Naive thymus-derived CD4-positive, alpha-beta T cell (primary cell): ENCODE results near the gene ARID1A. TPM values are rescaled to one million over a fixed set of nuclear protein-coding genes. Genes with fewer than 3 reads are reported as not detected.

ENCODE experiments used
- ATAC-seq: fragments of 150-1000 bp; cut with Tn5 transposase; 2 replicates; pipeline ENCODE4 v1.10.0; 2021; ENCODE audit warnings: mild to moderate bottlenecking, moderate library complexity
- CTCF ChIA-PET: fragments of 350-600 bp; sonication (Branson Sonifier 250); formaldehyde crosslinking; loops from one replicate; lab custom pipeline; 2021; ENCODE audit warnings: antibody characterized with exemption; lab: Charles Lee
- POLR2A ChIA-PET: fragments of 350-600 bp; sonication (Branson Sonifier 250); formaldehyde crosslinking; loops from one replicate; lab custom pipeline; 2021; ENCODE audit warnings: antibody characterized with exemption, inconsistent platforms; lab: Charles Lee
- DNase-seq, 9 donors: peaks; one replicate each; pipeline versions ENCODE4 v3.0.0 to v3.0.0-alpha.2; 2020 to 2022; ENCODE audit warnings: mixed read lengths in 1 of 9
- H3K27ac ChIP-seq: one replicate; pipeline ENCODE4 v1.7.0; 2013; ENCODE audit warnings: mild to moderate bottlenecking, low read depth, low read length, moderate library complexity
- H3K27me3 ChIP-seq, 2 donors: one replicate each; pipeline ENCODE4 v1.7.0; 2013; ENCODE audit warnings: low read length in 2 of 2, mild to moderate bottlenecking in 2 of 2, moderate library complexity in 2 of 2; ENCODE audit not compliant: control insufficient read depth in 2 of 2, insufficient read depth in 2 of 2
- H3K36me3 ChIP-seq, 3 experiments: 1 replicate in 2 of 3; 2 replicates in 1 of 3; pipeline ENCODE4 v1.7.0; 2013; ENCODE audit warnings: low read length in 3 of 3, mild to moderate bottlenecking in 3 of 3, moderate library complexity in 1 of 3; ENCODE audit not compliant: insufficient read depth in 3 of 3, control insufficient read depth in 2 of 3
- H3K4me1 ChIP-seq, 2 donors: one replicate each; pipeline ENCODE4 v1.7.0; 2013; ENCODE audit warnings: low read length in 2 of 2, mild to moderate bottlenecking in 2 of 2, moderate library complexity in 1 of 2; ENCODE audit not compliant: control insufficient read depth in 2 of 2, insufficient read depth in 2 of 2
- H3K4me3 ChIP-seq: 2 replicates; pipeline ENCODE4 v1.7.0; 2013; ENCODE audit warnings: mild to moderate bottlenecking, low read length
- H3K9me3 ChIP-seq, 3 experiments: 1 replicate in 2 of 3; 2 replicates in 1 of 3; pipeline ENCODE4 v1.7.0; 2013; ENCODE audit warnings: low read length in 3 of 3; ENCODE audit not compliant: control insufficient read depth in 2 of 3
- H3K27ac Mint-ChIP-seq, 9 donors: one replicate each; pipeline ENCODE4 v1.8.0; 2020 to 2022; ENCODE audit warnings: mixed read lengths in 9 of 9, mild to moderate bottlenecking in 8 of 9, moderate library complexity in 5 of 9, inconsistent platforms in 2 of 9
- H3K27me3 Mint-ChIP-seq, 5 donors: one replicate each; pipeline ENCODE4 v1.8.0; 2021 to 2022; ENCODE audit warnings: mixed read lengths in 5 of 5, mild to moderate bottlenecking in 1 of 5
- H3K36me3 Mint-ChIP-seq, 5 donors: one replicate each; pipeline ENCODE4 v1.8.0; 2020 to 2022; ENCODE audit warnings: mixed read lengths in 5 of 5, mild to moderate bottlenecking in 3 of 5, inconsistent platforms in 1 of 5
- H3K4me1 Mint-ChIP-seq, 7 donors: one replicate each; pipeline ENCODE4 v1.8.0; 2020 to 2022; ENCODE audit warnings: mixed read lengths in 7 of 7, mild to moderate bottlenecking in 3 of 7, inconsistent platforms in 1 of 7
- H3K4me3 Mint-ChIP-seq, 10 donors: one replicate each; pipeline ENCODE4 v1.8.0; 2020 to 2022; ENCODE audit warnings: mild to moderate bottlenecking in 10 of 10, mixed read lengths in 10 of 10, moderate library complexity in 6 of 10, inconsistent platforms in 2 of 10
- H3K9me3 Mint-ChIP-seq, 11 donors: one replicate each; pipeline ENCODE4 v1.8.0; 2020 to 2022; ENCODE audit warnings: mixed read lengths in 11 of 11, mild to moderate bottlenecking in 4 of 11, inconsistent platforms in 1 of 11, moderate library complexity in 1 of 11
- intact Hi-C, 2 donors: fragments of 100-400 bp; cut with micrococcal nuclease; formaldehyde crosslinking; loops; one replicate each; pipeline ENCODE4 v1.15.1; 2023
- polyA plus RNA-seq, 2 donors: library from polyadenylated mRNA; unstranded; fragments of 300-500 nt; fragmentation: Illumina TruSeq; gene quantifications; one replicate each; pipeline ENCODE4 v1.2.3, GENCODE V29; 2021
- total RNA-seq, 6 experiments: library from RNA in 5 of 6; stranded (reverse) in 5 of 6; gene quantifications; 1 replicate in 5 of 6; 2 replicates in 1 of 6; pipeline ENCODE4 v1.2.3 and lab custom pipeline; 2021 to 2026

Gene ARID1A
- total and polyA plus RNA-seq, 7 experiments from 2014 or later = 22.3 to 148 (median 127) TPM

DNA sequence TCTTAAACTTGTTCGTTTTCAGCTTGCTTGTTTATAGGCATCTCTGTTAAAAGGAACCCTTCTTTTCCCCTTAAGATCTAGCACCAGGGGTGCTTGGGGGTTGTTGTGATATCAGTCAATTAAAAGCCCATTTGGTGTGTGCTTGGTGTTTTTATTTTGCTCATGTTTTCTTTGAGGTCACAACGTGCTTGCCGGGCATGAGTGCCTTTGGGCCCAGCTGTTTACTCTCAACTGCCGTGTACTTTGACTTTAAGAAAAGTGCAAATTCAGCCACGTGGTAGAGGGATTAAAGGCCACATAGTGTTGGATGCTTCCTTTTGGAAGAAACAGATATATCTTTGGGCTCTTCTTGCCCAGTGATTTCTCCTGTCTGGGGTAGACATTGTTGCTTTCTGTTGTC is 10.5 kb downstream of the ARID1A start:
- no peaks in the 10 kb centered on the region for H3K27me3 ChIP-seq
- ATAC-seq = no peak
- ChIA-PET POLR2A (interaction anchor here (0.7 to 3.4 kb wide), 7 partner anchors 9 to 93 kb away, joined by 3 to 21 read pairs (median 3); no protein-coding TSS in a partner anchor), CTCF (interaction anchor here (0.6 to 2.4 kb wide), 2 partner anchors 82 to 160 kb away, joined by 3 to 6 read pairs; no protein-coding TSS in a partner anchor)
- H3K36me3 ChIP-seq = peaks cover 0 to 10% (median 0%) of the 10 kb centered on the region in 3 experiments
- Mint-ChIP-seq H3K27me3 (no peaks in the 10 kb centered on the region), H3K27ac (peak overlapping the region; percentile 11 to 77 (median 60)), H3K9me3 (no peaks in the 10 kb centered on the region), H3K4me3 (peak overlapping the region in 9 of 10 donors; percentile 26 to 80 (median 74)), H3K4me1 (peaks cover 23 to 49% (median 33%) of the 10 kb centered on the region in 7 donors), H3K36me3 (peaks cover 0 to 31% (median 17%) of the 10 kb centered on the region in 5 donors)
- no peak overlapping the region for H3K4me3 ChIP-seq
- intact Hi-C loops = loop anchor here in 1 of 2 donors (1.0 kb wide), 1 partner anchor 8 kb away; no protein-coding TSS in a partner anchor
- no peaks in the 10 kb centered on the region for H3K9me3 ChIP-seq
- H3K4me1 ChIP-seq = peaks cover 54 to 56% of the 10 kb centered on the region in 2 donors
- DNase-seq = no peak
- H3K27ac ChIP-seq = peak overlapping the region; percentile 20

DNA sequence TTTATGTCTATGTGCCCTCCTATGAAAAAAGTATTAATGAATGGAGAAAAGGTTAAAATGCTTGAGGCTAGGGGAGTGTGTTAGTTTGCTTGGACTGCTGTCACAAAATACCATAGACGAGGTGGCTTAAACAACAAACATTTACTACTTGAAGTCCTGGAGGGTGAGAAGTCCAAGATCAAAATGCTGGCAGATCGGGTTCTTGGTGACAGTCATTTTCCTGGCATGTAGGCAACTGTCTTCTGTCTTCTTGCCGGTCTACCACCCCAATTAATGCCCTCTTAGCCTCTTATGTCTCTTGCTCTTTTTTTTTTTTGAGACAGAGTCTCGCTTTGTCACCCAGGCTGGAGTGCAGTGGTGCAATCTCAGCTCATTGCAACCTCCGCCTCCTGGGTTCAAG is 15.0 kb downstream of the ARID1A start:
- H3K27ac Mint-ChIP-seq = peak overlapping the region in 5 of 9 donors; percentile 6 to 75 (median 29)
- peaks cover 46 to 56% of the 10 kb centered on the region in 2 donors for H3K4me1 ChIP-seq
- ChIA-PET POLR2A (interaction anchor here (1.7 kb wide), 1 partner anchor 12 kb away, joined by 8 read pairs; no protein-coding TSS in a partner anchor), CTCF (no interaction called here)
- DNase-seq (no peak), ATAC-seq (no peak)
- H3K4me3 Mint-ChIP-seq = peak overlapping the region in 3 of 10 donors; percentile 11 to 34 (median 27)
- H3K9me3 Mint-ChIP-seq = no peaks in the 10 kb centered on the region
- H3K36me3 ChIP-seq = peaks cover 0 to 14% (median 0%) of the 10 kb centered on the region in 3 experiments
- peaks cover 0 to 33% (median 19%) of the 10 kb centered on the region in 5 donors for H3K36me3 Mint-ChIP-seq
- no peaks in the 10 kb centered on the region for H3K27me3 Mint-ChIP-seq
- intact Hi-C loops = loop anchor here in 1 of 2 donors (1.0 kb wide), 1 partner anchor 11 kb away; no protein-coding TSS in a partner anchor
- no peak overlapping the region for H3K4me3 ChIP-seq
- H3K27ac ChIP-seq = no peak overlapping the region
- H3K9me3 ChIP-seq = no peaks in the 10 kb centered on the region
- H3K4me1 Mint-ChIP-seq = peaks cover 51 to 81% (median 68%) of the 10 kb centered on the region in 7 donors
- no peaks in the 10 kb centered on the region for H3K27me3 ChIP-seq

DNA sequence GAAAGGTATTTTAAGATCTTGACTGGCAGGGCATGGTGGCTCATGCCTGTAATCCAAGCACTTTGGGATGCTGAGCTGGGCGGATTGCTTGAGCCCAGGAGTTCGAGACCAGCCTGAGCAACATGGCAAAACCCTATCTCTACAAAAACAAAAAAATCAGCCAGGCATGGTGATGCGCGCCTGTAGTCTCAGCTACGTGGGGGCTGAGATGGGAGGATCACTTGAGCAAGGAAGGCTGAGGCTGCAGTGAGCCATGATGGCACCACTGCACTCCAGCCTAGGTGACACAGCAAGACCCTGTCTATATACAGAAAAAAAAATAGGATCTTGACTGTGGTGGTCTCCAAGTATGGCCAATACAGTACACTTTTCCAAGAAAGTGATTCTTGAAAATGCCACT is 16.0 kb downstream of the ARID1A start:
- H3K27me3 ChIP-seq = no peaks in the 10 kb centered on the region
- H3K9me3 Mint-ChIP-seq = no peaks in the 10 kb centered on the region
- ChIA-PET CTCF (no interaction called here), POLR2A (interaction anchor here (1.4 kb wide), 1 partner anchor 10 kb away, joined by 3 read pairs; no protein-coding TSS in a partner anchor)
- ATAC-seq (no peak), DNase-seq (no peak)
- H3K36me3 Mint-ChIP-seq = peaks cover 0 to 24% (median 19%) of the 10 kb centered on the region in 5 donors
- intact Hi-C loops = loop anchor here in 1 of 2 donors (1.0 kb wide), 1 partner anchor 11 kb away; no protein-coding TSS in a partner anchor
- H3K27ac Mint-ChIP-seq = peak overlapping the region in 5 of 9 donors; percentile 29 to 85 (median 68)
- no peaks in the 10 kb centered on the region for H3K27me3 Mint-ChIP-seq
- H3K4me3 Mint-ChIP-seq = peak overlapping the region in 6 of 10 donors; percentile 3 to 70 (median 40)
- H3K4me1 ChIP-seq = peaks cover 44 to 54% of the 10 kb centered on the region in 2 donors
- H3K36me3 ChIP-seq = peaks cover 0 to 14% (median 0%) of the 10 kb centered on the region in 3 experiments
- H3K4me1 Mint-ChIP-seq = peaks cover 51 to 87% (median 77%) of the 10 kb centered on the region in 7 donors
- no peaks in the 10 kb centered on the region for H3K9me3 ChIP-seq
- H3K4me3 ChIP-seq = no peak overlapping the region
- H3K27ac ChIP-seq = no peak overlapping the region

DNA sequence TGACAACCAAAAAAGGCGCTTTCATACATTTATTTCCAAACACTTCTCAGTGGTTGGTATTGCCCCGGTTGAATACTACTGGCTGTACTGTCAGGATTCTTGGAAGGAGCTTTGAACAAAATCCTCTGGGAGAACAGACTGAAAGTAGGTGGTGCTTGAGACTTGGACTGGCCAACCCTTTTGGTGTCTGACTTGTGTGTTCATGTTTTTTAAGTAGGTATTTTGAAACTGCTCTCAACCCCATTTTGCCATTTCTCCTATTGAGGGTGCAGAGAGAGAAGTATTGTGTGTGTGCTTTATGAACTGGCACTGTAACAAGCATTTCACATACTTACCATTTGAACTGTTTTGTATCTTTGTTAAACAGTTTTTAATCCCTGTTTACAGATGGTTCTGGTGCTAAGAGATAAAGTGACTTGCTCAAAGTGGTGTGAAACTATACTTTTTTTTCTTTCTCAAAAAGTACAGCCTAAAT is 21.2 kb downstream of the ARID1A start:
- Mint-ChIP-seq H3K36me3 (peaks cover 0 to 17% (median 10%) of the 10 kb centered on the region in 5 donors), H3K4me1 (peaks cover 80 to 95% (median 89%) of the 10 kb centered on the region in 7 donors), H3K9me3 (no peaks in the 10 kb centered on the region), H3K27ac (peak overlapping the region in 7 of 9 donors; percentile 25 to 90 (median 77)), H3K4me3 (peak overlapping the region in 7 of 10 donors; percentile 15 to 70 (median 31)), H3K27me3 (no peaks in the 10 kb centered on the region)
- Histone ChIP-seq H3K4me1 (peaks cover 66 to 71% of the 10 kb centered on the region in 2 donors), H3K4me3 (no peak overlapping the region), H3K27ac (no peak overlapping the region), H3K9me3 (no peaks in the 10 kb centered on the region), H3K36me3 (peaks cover 0 to 6% (median 0%) of the 10 kb centered on the region in 3 experiments), H3K27me3 (no peaks in the 10 kb centered on the region)
- DNase-seq (no peak), ATAC-seq (no peak)
- intact Hi-C loops = no loop called here
- POLR2A ChIA-PET = interaction anchor here (0.5 to 2.8 kb wide), 4 partner anchors 14 to 154 kb away, joined by 3 to 12 read pairs (median 6); no protein-coding TSS in a partner anchor
- CTCF ChIA-PET = no interaction called here

DNA sequence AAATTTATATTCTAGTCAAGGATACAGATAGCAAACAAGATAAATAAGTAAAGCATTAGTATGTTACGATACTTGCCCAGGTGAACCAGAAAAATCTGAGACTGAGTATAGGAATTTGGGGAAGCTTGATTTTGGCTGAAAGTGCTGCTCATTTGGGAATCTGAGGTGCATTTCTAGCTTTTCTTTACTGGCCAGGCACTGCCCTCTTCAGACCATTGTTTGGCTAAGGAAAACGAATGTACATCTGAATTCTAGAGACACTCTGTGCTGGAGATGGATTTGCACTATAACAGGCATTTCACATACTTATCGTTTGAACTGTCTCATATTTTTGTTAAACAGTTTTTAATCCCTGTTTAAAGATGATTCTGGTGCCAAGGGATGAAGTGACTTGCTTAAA is 23.4 kb downstream of the ARID1A start:
- DNase-seq (no peak), ATAC-seq (no peak)
- Histone ChIP-seq H3K27me3 (no peaks in the 10 kb centered on the region), H3K36me3 (peaks cover 0 to 3% (median 0%) of the 10 kb centered on the region in 3 experiments), H3K4me3 (no peak overlapping the region), H3K9me3 (no peaks in the 10 kb centered on the region), H3K27ac (no peak overlapping the region), H3K4me1 (peaks cover 70% of the 10 kb centered on the region in 2 donors)
- H3K27me3 Mint-ChIP-seq = no peaks in the 10 kb centered on the region
- ChIA-PET POLR2A (interaction anchor here (0.6 to 1.1 kb wide), 2 partner anchors 20 to 1646 kb away, joined by 3 read pairs; no protein-coding TSS in a partner anchor), CTCF (interaction anchor here (0.7 to 1.3 kb wide), 2 partner anchors 41 to 117 kb away, joined by 3 read pairs; no protein-coding TSS in a partner anchor)
- H3K4me1 Mint-ChIP-seq = peaks cover 83 to 95% (median 91%) of the 10 kb centered on the region in 7 donors
- peak overlapping the region in 3 of 10 donors; percentile 1 to 20 (median 13) for H3K4me3 Mint-ChIP-seq
- intact Hi-C loops = no loop called here
- H3K36me3 Mint-ChIP-seq = peaks cover 0 to 15% (median 6%) of the 10 kb centered on the region in 5 donors
- H3K27ac Mint-ChIP-seq = peak overlapping the region in 8 of 9 donors; percentile 31 to 84 (median 68)
- peaks cover 0 to 1% (median 0%) of the 10 kb centered on the region in 11 donors for H3K9me3 Mint-ChIP-seq

DNA sequence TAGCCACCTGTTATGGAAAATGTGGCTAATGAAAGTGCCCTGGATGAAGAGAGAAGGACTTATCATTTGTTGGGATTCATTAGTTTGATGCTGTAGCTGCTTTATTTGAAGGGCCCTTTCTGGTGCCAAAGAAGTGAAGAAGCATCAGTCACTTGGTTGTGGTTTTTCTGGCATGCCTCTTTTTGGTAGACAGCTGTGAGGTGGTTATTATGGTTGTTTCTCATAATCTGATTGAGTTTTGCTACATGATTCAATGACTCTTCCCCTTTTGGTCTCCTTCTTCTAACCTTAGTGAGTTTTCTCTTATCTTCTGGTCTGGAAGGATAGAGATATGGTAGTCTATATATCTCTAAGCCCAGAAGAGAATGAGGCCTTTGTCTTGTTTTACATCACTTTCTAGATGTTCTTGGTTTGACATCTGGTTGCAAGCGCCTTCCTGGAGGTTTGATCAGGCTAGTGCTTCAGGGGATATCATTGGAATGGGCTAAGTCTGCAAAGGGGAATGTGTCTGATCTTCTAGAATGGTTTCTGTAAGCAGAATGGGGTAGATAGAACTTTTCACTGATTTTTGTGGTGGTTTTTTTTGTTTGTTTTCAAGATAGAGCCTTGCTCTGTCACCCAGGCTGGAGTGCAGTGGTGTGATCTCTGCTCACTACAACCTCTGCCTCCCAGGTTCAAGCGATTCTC is 26.0 kb downstream of the ARID1A start:
- intact Hi-C loops = loop anchor here (1.0 kb wide), 2 partner anchors 20 to 22 kb away; no protein-coding TSS in a partner anchor
- Mint-ChIP-seq H3K4me1 (peaks cover 80 to 93% (median 87%) of the 10 kb centered on the region in 7 donors), H3K27ac (peak overlapping the region; percentile 42 to 92 (median 61)), H3K4me3 (peak overlapping the region; percentile 17 to 84 (median 70)), H3K36me3 (peaks cover 0 to 10% (median 4%) of the 10 kb centered on the region in 5 donors), H3K9me3 (peaks cover 0 to 1% (median 0%) of the 10 kb centered on the region in 11 donors), H3K27me3 (no peaks in the 10 kb centered on the region)
- Histone ChIP-seq H3K4me1 (peaks cover 73 to 74% of the 10 kb centered on the region in 2 donors), H3K36me3 (peaks cover 0 to 3% (median 0%) of the 10 kb centered on the region in 3 experiments), H3K9me3 (no peaks in the 10 kb centered on the region), H3K27ac (no peak overlapping the region), H3K27me3 (no peaks in the 10 kb centered on the region), H3K4me3 (no peak overlapping the region)
- ChIA-PET CTCF (interaction anchor here (0.6 kb wide), 1 partner anchor 632 kb away, joined by 8 read pairs; no protein-coding TSS in a partner anchor), POLR2A (interaction anchor here (1.1 to 3.4 kb wide), 5 partner anchors 13 to 67 kb away, joined by 4 to 41 read pairs (median 10); no protein-coding TSS in a partner anchor)
- DNase-seq (peak in 6 of 9 donors; percentile 32 to 56 (median 36)), ATAC-seq (peak; percentile 65)
